H1 (cell line): Measurements from ENCODE around the gene RENBP. TPM values are rescaled to one million over a fixed set of nuclear protein-coding genes. Genes with fewer than 3 reads are reported as not detected.
A peak's percentile ranks its signal among the peaks of the same experiment; 100 is the strongest.

Source experiments
- POLR2A ChIP-seq, 2 experiments: IDR thresholded peaks; 1 replicate in 1 of 2; 2 replicates in 1 of 2; pipeline ENCODE4 v1.6.1; 2011; ENCODE audit warnings: low read depth in 2 of 2, low read length in 2 of 2, mild to moderate bottlenecking in 2 of 2; ENCODE audit errors: control extremely low read depth in 1 of 2
- POLR2AphosphoS5 ChIP-seq: IDR thresholded peaks from 2 replicates; pipeline ENCODE4 v1.6.1; 2011; ENCODE audit warnings: low read depth, low read length
- SIX5 ChIP-seq: IDR thresholded peaks from 2 replicates; pipeline ENCODE4 v1.6.1; 2011; ENCODE audit warnings: mild to moderate bottlenecking, low read depth, low read length
- TAF7 ChIP-seq: optimal IDR thresholded peaks from 2 replicates; pipeline ENCODE3; 2011; ENCODE audit warnings: low read depth, mild to moderate bottlenecking, inconsistent platforms, low read length, moderate library complexity, borderline replicate concordance
- TBP ChIP-seq: IDR thresholded peaks from 2 replicates; pipeline ENCODE4 v1.6.1; 2011; ENCODE audit warnings: low read depth, low read length, improper control_type of control experiment
- TEAD4 ChIP-seq: IDR thresholded peaks from 2 replicates; pipeline ENCODE4 v1.6.1; 2012; ENCODE audit warnings: low read depth, low read length, inconsistent platforms, mixed read lengths
- polyA plus RNA-seq, 7 experiments: library from polyadenylated mRNA; depleted of rRNA in 3 of 7; stranded (reverse) in 5 of 7; unstranded in 2 of 7; fragments of >200 nt in 5 of 7; fragments of 200-250 nt in 2 of 7; gene quantifications; 1 replicate in 5 of 7; 2 replicates in 1 of 7; 4 replicates in 1 of 7; pipeline versions ENCODE4 v1.2.1 to v1.2.3, GENCODE V29; 2011 to 2013; ENCODE audit warnings: missing spikeins in 2 of 7, mixed read lengths in 2 of 7
- total RNA-seq: library from RNA; stranded (reverse); fragmentation: NEBNext Ultra II Directional; extraction: Animal tissue kit (Norgen Biotek cat#: 25700); gene quantifications from 2 replicates; pipeline ENCODE4 v1.2.1, GENCODE V29; 2021
- TF ChIP-seq, protein P1 (sequence below): IDR thresholded peaks from 2 replicates; pipeline ENCODE4 v1.6.1; 2011; ENCODE audit warnings: low read length, improper control_type of control experiment

RENBP gene
- total and polyA plus RNA-seq, 2 of the 8 experiments (the other 6 are each of a cell fraction or from before 2014, with no cell fraction given): 12.4 to 21.8 TPM

DNA sequence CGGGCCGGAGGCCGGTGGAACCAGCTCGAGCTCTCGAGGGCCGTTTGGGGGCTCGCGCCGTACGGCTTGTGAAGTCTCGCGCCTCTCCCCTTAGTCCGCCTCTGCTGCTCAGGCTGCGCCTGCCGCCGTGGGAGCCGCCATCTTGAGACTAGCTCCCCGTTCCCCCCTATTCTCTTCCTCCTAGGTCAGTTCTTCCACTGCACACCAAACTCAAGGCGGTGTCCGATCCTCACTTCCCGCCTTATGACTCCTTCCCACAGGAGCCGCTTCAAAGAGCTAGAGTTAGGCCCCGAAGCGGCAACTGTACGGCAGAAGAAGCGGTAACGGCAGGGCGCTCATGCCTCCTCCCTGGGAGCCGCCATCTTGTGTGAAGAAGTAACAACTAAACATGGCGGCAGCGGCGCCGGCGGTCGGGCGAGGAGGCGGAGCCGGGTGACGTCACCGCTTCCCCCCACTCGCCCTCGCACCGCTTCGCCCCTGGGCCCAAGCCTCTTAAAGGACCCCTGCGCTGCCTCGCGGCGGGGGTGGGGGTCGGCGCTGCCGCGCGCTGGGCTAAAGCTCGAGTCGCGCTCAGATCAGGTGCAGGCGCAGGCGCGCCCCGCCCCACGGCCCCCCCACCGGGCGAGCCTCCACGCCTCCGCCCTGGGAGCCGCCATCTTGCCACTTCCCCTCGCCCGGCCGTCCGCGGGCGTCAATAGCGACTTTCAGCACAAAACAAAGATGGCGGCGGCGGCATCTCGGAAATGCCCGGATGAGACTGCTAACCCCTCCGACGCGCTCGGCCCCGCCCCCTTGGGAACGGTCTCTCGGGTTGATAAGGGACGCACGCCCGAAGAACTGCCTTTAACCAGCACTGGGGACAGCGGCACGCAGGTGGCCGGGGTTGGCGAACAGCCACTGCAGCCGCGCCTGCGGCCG is 27.3 kb upstream of the RENBP start, which contains the start of gene HCFC1 (continued):
- TF ChIP-seq, protein P1, sequence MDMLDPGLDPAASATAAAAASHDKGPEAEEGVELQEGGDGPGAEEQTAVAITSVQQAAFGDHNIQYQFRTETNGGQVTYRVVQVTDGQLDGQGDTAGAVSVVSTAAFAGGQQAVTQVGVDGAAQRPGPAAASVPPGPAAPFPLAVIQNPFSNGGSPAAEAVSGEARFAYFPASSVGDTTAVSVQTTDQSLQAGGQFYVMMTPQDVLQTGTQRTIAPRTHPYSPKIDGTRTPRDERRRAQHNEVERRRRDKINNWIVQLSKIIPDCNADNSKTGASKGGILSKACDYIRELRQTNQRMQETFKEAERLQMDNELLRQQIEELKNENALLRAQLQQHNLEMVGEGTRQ: no peak
- TF ChIP-seq POLR2A (IDR thresholded peaks at IDR 0.05; ENCODE audit: control extremely low read depth in 1 of 2, low read depth in 2 of 2, low read length in 2 of 2): peak in 1 of 2 experiments; percentile 64; a peak in 2 of 3 replicates
- peak; percentile 71 for TF ChIP-seq TBP
- TF ChIP-seq SIX5: no peak
- TF ChIP-seq TAF7: peak; percentile 34
- no peak for TF ChIP-seq TEAD4
- TF ChIP-seq POLR2AphosphoS5: peak; percentile 94
